Transverse colon (tissue), 4 donors: ENCODE data around the gene DGKD. TPM values are rescaled to one million over a fixed set of nuclear protein-coding genes. Genes with fewer than 3 reads are reported as not detected.

Experiments used
- DNase-seq: peaks from one replicate; pipeline ENCODE4 v3.0.0-alpha.2; 2019
- H3K27ac ChIP-seq, 4 donors: fragments of 200-600 bp; sonication (generic); 2 replicates each; pipeline ENCODE4 v1.5.1; 2016 to 2018; ENCODE audit warnings: inconsistent platforms in 4 of 4
- H3K27me3 ChIP-seq: fragments of 200-600 bp; sonication (generic); 2 replicates; pipeline ENCODE4 v1.5.1; 2017; ENCODE audit warnings: inconsistent platforms
- H3K36me3 ChIP-seq, 4 donors: fragments of 200-600 bp; sonication (generic); 2 replicates each; pipeline ENCODE4 v1.5.1; 2017 to 2019; ENCODE audit warnings: inconsistent platforms in 4 of 4
- H3K4me1 ChIP-seq, 4 donors: fragments of 200-600 bp; sonication (generic); 2 replicates each; pipeline ENCODE4 v1.5.1; 2017 to 2020; ENCODE audit warnings: inconsistent platforms in 4 of 4
- H3K4me3 ChIP-seq, 4 donors: fragments of 200-600 bp; sonication (generic); 1 replicate in 1 of 4; 2 replicates in 3 of 4; pipeline versions ENCODE4 v1.5.1 to v1.6.1; 2017 to 2019; ENCODE audit warnings: inconsistent platforms in 4 of 4
- H3K9me3 ChIP-seq, 2 donors: fragments of 200-600 bp; sonication (generic); 2 replicates each; pipeline ENCODE4 v1.5.1; 2017 to 2019; ENCODE audit warnings: inconsistent platforms in 2 of 2
- EP300 ChIP-seq: sonication (generic); formaldehyde crosslinking; IDR thresholded peaks from one replicate; pipeline ENCODE4 v1.6.1; 2017; ENCODE audit warnings: antibody characterized with exemption, low read depth
- POLR2A ChIP-seq: fragments of 450-650 bp; IDR thresholded peaks from one replicate; pipeline ENCODE4 v1.6.1; 2016; ENCODE audit warnings: antibody characterized with exemption, mild to moderate bottlenecking, moderate library complexity
- POLR2AphosphoS5 ChIP-seq, 3 donors: sonication (generic); formaldehyde crosslinking; IDR thresholded peaks; one replicate each; pipeline ENCODE4 v1.6.1; 2016; ENCODE audit warnings: antibody characterized with exemption in 3 of 3
- WGBS, 2 donors: methylation state at CpG; one replicate each; pipeline ENCODE4 v1.1.5; 2018; ENCODE audit warnings: low coverage in 1 of 2; 5-methylcytosine and 5-hydroxymethylcytosine counted together
- in situ Hi-C, 4 donors: fragments of 200-750 bp; cut with MboI; loops; one replicate each; pipeline versions ENCODE4 v1.15.0 to v1.15.1; 2017; ENCODE audit warnings: low sequenced_read_pairs in 3 of 4, low pct_ligation_motif_present in 1 of 4, low pct_unique_long_range_greater_than_20kb in 1 of 4
- intact Hi-C: fragments of 100-400 bp; cut with DNase I; formaldehyde crosslinking; loops from one replicate; pipeline ENCODE4 v1.15.1; 2023; ENCODE audit warnings: low total_unique reads
- total RNA-seq, 4 donors: library from RNA; depleted of rRNA; stranded (reverse); fragments of >200 nt; gene quantifications; one replicate each; pipeline ENCODE4 v1.1.0, GENCODE V29; 2016
- TF ChIP-seq, protein P1 (sequence below), 5 experiments: fragments of 200-600 bp in 3 of 5; fragments of 450-650 bp in 2 of 5; sonication (generic) in 3 of 5; IDR thresholded peaks; 1 replicate in 2 of 5; 2 replicates in 3 of 5; pipeline ENCODE4 v1.5.1; 2016 to 2017; ENCODE audit warnings: antibody characterized with exemption in 5 of 5, inconsistent platforms in 3 of 5, mild to moderate bottlenecking in 2 of 5, moderate library complexity in 1 of 5

The DGKD gene
- total RNA-seq, 4 donors from 2014 or later: 55.7 to 166 (median 91.5) TPM

GRCh38 chr2:233434666-233435330, 80.5 kb downstream of the DGKD start:
- intact Hi-C loops: no loop called here
- H3K36me3 ChIP-seq: peaks cover 0 to 13% (median 7%) of the 10 kb centered on the region in 4 donors
- no peak for DNase-seq
- H3K9me3 ChIP-seq: no peaks in the 10 kb centered on the region
- TF ChIP-seq, protein P1, sequence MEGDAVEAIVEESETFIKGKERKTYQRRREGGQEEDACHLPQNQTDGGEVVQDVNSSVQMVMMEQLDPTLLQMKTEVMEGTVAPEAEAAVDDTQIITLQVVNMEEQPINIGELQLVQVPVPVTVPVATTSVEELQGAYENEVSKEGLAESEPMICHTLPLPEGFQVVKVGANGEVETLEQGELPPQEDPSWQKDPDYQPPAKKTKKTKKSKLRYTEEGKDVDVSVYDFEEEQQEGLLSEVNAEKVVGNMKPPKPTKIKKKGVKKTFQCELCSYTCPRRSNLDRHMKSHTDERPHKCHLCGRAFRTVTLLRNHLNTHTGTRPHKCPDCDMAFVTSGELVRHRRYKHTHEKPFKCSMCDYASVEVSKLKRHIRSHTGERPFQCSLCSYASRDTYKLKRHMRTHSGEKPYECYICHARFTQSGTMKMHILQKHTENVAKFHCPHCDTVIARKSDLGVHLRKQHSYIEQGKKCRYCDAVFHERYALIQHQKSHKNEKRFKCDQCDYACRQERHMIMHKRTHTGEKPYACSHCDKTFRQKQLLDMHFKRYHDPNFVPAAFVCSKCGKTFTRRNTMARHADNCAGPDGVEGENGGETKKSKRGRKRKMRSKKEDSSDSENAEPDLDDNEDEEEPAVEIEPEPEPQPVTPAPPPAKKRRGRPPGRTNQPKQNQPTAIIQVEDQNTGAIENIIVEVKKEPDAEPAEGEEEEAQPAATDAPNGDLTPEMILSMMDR (IDR thresholded peaks at IDR 0.05): no peak
- TF ChIP-seq POLR2A: no peak
- no peak for TF ChIP-seq EP300
- TF ChIP-seq POLR2AphosphoS5 (IDR thresholded peaks at IDR 0.05): no peak
- no peaks in the 10 kb centered on the region for H3K27me3 ChIP-seq
- WGBS, 2 donors: 83 to 84% methylated on average over 16 to 18 of the region's 18 CpGs
- no peak overlapping the region for H3K4me3 ChIP-seq
- in situ Hi-C loops: loop anchor here in 1 of 4 donors (25.0 kb wide), 1 partner anchor 147 kb away; no protein-coding TSS in a partner anchor
- peaks cover 0 to 17% (median 4%) of the 10 kb centered on the region in 4 donors for H3K4me1 ChIP-seq
- no peak overlapping the region for H3K27ac ChIP-seq

DNA sequence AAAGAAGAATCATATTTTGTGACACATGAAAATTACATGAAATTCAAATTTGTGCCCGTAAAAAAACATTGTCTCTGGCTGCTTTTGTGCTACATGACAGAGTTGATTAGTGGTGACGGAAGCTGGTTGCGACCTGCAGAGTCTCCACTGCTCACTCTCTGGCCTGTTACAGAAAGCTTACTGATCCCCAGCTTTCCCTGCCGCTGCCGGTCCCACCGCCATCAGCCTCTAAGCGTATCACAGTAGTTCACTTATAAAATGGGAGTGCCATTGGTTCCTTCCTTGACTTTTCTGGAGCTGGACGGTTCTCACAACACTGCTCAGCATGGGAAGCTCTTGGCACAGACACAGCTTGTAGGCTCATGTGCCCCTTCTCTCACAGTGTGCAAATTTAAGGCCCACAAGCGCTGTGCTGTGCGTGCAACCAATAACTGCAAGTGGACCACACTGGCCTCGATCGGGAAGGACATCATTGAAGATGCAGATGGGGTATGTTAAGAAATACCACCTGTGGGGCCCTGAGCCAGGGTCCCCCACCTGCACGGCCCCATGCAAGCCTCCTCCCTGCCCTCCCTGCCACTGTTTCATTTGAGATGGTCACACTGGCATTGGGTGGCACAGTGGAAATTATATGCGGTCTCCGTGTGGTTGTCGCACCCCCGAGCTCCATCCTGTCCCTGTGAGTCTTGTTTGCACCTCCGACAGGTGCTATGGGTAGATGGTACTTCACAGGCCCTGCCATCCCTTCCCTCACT, 81.3 kb downstream of the DGKD start:
- TF ChIP-seq POLR2AphosphoS5 (IDR thresholded peaks at IDR 0.05) (no peak), POLR2A (no peak), EP300 (no peak)
- TF ChIP-seq, protein P1 (IDR thresholded peaks at IDR 0.05): no peak
- WGBS, 2 donors: 98% methylated on average over 7 to 18 of the region's 18 CpGs
- Histone ChIP-seq H3K27me3 (no peaks in the 10 kb centered on the region), H3K4me3 (no peak overlapping the region), H3K9me3 (no peaks in the 10 kb centered on the region), H3K27ac (no peak overlapping the region), H3K36me3 (peaks cover 0 to 13% (median 7%) of the 10 kb centered on the region in 4 donors), H3K4me1 (peaks cover 0 to 9% (median 1%) of the 10 kb centered on the region in 4 donors)
- in situ Hi-C loops (loop anchor here in 1 of 4 donors (25.0 kb wide), 1 partner anchor 148 kb away; no protein-coding TSS in a partner anchor), intact Hi-C loops (no loop called here)
- no peak for DNase-seq

GRCh38 chr2:233436191-233436581, 81.9 kb downstream of the DGKD start:
- WGBS, 2 donors: 95 to 100% methylated on average over 1 to 15 of the region's 15 CpGs
- DNase-seq: peak; percentile 1
- peaks cover 0 to 13% (median 7%) of the 10 kb centered on the region in 4 donors for H3K36me3 ChIP-seq

More at GRCh38 chr2:233436191-233436581, 81.9 kb downstream of the DGKD start:
- in situ Hi-C loops: loop anchor here in 1 of 4 donors (25.0 kb wide), 1 partner anchor 149 kb away; no protein-coding TSS in a partner anchor
- intact Hi-C loops: no loop called here
- Histone ChIP-seq H3K4me3 (no peak overlapping the region), H3K27ac (no peak overlapping the region), H3K9me3 (no peaks in the 10 kb centered on the region), H3K27me3 (no peaks in the 10 kb centered on the region), H3K4me1 (peaks cover 0 to 5% (median 1%) of the 10 kb centered on the region in 4 donors)
- no peak for TF ChIP-seq EP300
- TF ChIP-seq, protein P1 (IDR thresholded peaks at IDR 0.05): no peak
- TF ChIP-seq POLR2A: no peak
- TF ChIP-seq POLR2AphosphoS5 (IDR thresholded peaks at IDR 0.05): no peak
